Mucosa of stomach (tissue), 1 donor: ENCODE results near the gene C5orf58.

ENCODE experiments used
- H3K27me3 ChIP-seq: one replicate; pipeline ENCODE4 v1.7.0; 2013; ENCODE audit warnings: mild to moderate bottlenecking, low read length; ENCODE audit not compliant: control insufficient read depth, insufficient read depth
- H3K36me3 ChIP-seq: one replicate; pipeline ENCODE4 v1.7.0; 2013; ENCODE audit warnings: low read length; ENCODE audit not compliant: control insufficient read depth, insufficient read depth
- H3K4me1 ChIP-seq: one replicate; pipeline ENCODE4 v1.7.0; 2013; ENCODE audit warnings: mild to moderate bottlenecking, low read length; ENCODE audit not compliant: control insufficient read depth, insufficient read depth
- H3K4me3 ChIP-seq: one replicate; pipeline ENCODE4 v1.7.0; 2013; ENCODE audit warnings: low read length
- H3K9ac ChIP-seq: one replicate; pipeline ENCODE4 v1.7.0; 2013; ENCODE audit warnings: mild to moderate bottlenecking, low read length, moderate library complexity
- H3K9me3 ChIP-seq: one replicate; pipeline ENCODE4 v1.7.0; 2013; ENCODE audit warnings: mild to moderate bottlenecking, low read length, moderate library complexity; ENCODE audit not compliant: control insufficient read depth
- donor health status: Pancreatic carcinoma.

C5orf58 gene

DNA sequence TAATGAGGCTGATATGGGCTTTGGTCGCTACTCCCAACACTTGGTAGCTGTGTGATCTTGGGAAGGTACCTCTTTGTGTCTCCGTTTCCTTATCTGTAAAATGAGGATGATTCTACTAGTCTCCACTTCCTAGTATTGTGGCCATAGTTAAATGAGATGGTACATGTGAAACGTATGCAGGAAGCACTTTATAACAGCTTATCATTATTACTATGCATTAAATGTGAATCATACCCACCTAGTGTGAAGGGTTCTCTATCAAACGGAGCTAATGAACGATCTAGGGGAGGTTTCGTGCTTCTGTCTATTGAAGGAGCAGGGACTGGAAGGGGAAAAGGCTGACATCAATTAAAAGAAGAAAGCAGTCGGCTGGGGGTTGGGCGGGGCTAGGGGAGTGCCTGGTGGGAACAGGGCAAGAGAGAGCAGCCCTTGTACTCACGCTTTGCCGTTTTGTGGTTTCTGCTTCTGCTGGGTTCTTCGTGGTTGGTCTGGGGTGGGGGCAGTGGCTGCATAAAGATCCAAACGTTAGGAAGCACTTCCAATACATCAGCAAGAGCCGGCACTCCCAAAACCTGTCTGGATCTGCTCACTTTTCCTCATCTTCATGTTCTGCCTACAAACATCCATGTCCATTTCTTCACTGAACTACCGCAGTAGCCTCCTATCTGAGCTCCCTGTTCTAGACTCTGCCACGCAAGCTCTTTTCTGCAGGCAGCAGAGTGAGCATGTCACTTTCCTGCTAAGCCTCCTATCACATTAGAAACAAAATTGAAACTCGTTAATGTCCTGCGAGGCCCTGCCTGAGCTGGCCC, 34.0 kb downstream of the C5orf58 start:
- no peaks in the 10 kb centered on the region for H3K27me3 ChIP-seq
- H3K9ac ChIP-seq, result no peak overlapping the region
- no peaks in the 10 kb centered on the region for H3K36me3 ChIP-seq
- H3K4me3 ChIP-seq, result no peak overlapping the region
- H3K4me1 ChIP-seq, result peaks cover 7% of the 10 kb centered on the region
- H3K9me3 ChIP-seq, result no peaks in the 10 kb centered on the region

- H3K36me3 ChIP-seq, result no peaks in the 10 kb centered on the region
- no peak overlapping the region for H3K4me3 ChIP-seq
- H3K9me3 ChIP-seq, result no peaks in the 10 kb centered on the region
- H3K4me1 ChIP-seq, result peaks cover 7% of the 10 kb centered on the region
- H3K27me3 ChIP-seq, result no peaks in the 10 kb centered on the region
- H3K9ac ChIP-seq, result no peak overlapping the region
These were observed 34.8 kb downstream of the C5orf58 start for GRCh38 chr5:170267431-170268152.

GRCh38 chr5:170268153-170268689, 35.4 kb downstream of the C5orf58 start:
- no peaks in the 10 kb centered on the region for H3K27me3 ChIP-seq
- no peaks in the 10 kb centered on the region for H3K9me3 ChIP-seq
- no peaks in the 10 kb centered on the region for H3K36me3 ChIP-seq
- H3K4me3 ChIP-seq, result no peak overlapping the region
- H3K4me1 ChIP-seq, result peaks cover 7% of the 10 kb centered on the region
- no peak overlapping the region for H3K9ac ChIP-seq

GRCh38 chr5:170268884-170269283, 36.1 kb downstream of the C5orf58 start:
- H3K36me3 ChIP-seq, result no peaks in the 10 kb centered on the region
- no peaks in the 10 kb centered on the region for H3K27me3 ChIP-seq
- no peak overlapping the region for H3K9ac ChIP-seq
- H3K4me3 ChIP-seq, result no peak overlapping the region
- peaks cover 7% of the 10 kb centered on the region for H3K4me1 ChIP-seq
- no peaks in the 10 kb centered on the region for H3K9me3 ChIP-seq

GRCh38 chr5:170269579-170269978, 36.8 kb downstream of the C5orf58 start:
- Histone ChIP-seq H3K9me3 (no peaks in the 10 kb centered on the region), H3K9ac (no peak overlapping the region), H3K4me3 (no peak overlapping the region), H3K4me1 (peaks cover 7% of the 10 kb centered on the region), H3K36me3 (no peaks in the 10 kb centered on the region), H3K27me3 (no peaks in the 10 kb centered on the region)

GRCh38 chr5:170270293-170271069, 37.7 kb downstream of the C5orf58 start:
- H3K9ac ChIP-seq, result no peak overlapping the region
- H3K4me3 ChIP-seq, result no peak overlapping the region
- no peaks in the 10 kb centered on the region for H3K27me3 ChIP-seq
- no peaks in the 10 kb centered on the region for H3K9me3 ChIP-seq
- no peaks in the 10 kb centered on the region for H3K36me3 ChIP-seq
- H3K4me1 ChIP-seq, result peaks cover 7% of the 10 kb centered on the region

DNA sequence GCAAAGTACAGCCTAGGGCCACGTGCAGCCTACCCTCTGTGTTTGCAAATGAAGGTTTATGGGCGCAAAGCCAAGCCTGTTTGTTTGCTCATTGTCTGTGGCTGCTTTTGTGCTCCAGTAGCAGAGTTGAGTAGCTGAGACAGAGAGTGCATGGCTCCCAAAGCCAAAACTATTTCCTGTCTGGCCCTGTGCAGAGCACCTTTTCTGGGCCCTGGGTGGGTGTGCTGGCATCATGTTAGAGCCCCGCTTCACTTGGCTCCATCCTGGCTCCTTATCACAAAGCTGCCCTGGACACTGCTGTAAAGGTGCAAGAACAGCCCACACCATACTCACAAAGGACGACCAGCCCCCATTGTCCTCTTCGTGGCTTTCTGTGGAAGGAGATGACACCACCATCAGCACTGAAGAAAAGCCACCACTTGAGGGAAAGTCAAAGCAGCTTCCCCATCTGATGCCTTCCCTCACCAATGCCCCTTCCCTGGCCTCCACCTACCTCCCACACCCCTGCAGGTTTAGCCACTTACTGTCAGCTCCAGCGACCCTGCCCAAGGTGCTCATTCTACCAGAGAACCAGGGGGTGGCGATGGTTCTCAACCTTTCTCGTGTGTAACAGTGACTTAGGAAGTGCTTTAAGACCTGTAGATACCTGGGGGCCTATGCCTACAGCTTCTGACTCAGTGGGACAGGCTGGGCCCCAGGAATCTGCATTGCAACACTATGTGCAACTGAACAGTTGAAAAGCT, 41.4 kb downstream of the C5orf58 start:
- Histone ChIP-seq H3K9me3 (no peaks in the 10 kb centered on the region), H3K36me3 (no peaks in the 10 kb centered on the region), H3K4me3 (no peak overlapping the region), H3K27me3 (no peaks in the 10 kb centered on the region), H3K4me1 (no peaks in the 10 kb centered on the region), H3K9ac (no peak overlapping the region)

GRCh38 chr5:170275376-170275994, 42.7 kb downstream of the C5orf58 start:
- no peak overlapping the region for H3K9ac ChIP-seq
- no peaks in the 10 kb centered on the region for H3K36me3 ChIP-seq
- no peaks in the 10 kb centered on the region for H3K4me1 ChIP-seq
- H3K4me3 ChIP-seq, result no peak overlapping the region
- H3K9me3 ChIP-seq, result no peaks in the 10 kb centered on the region
- no peaks in the 10 kb centered on the region for H3K27me3 ChIP-seq

- no peaks in the 10 kb centered on the region for H3K27me3 ChIP-seq
- H3K4me3 ChIP-seq, result no peak overlapping the region
- no peaks in the 10 kb centered on the region for H3K9me3 ChIP-seq
- no peaks in the 10 kb centered on the region for H3K36me3 ChIP-seq
- no peak overlapping the region for H3K9ac ChIP-seq
- H3K4me1 ChIP-seq, result no peaks in the 10 kb centered on the region
These were observed 43.4 kb downstream of the C5orf58 start for GRCh38 chr5:170276140-170276539.

- no peaks in the 10 kb centered on the region for H3K9me3 ChIP-seq
- no peak overlapping the region for H3K9ac ChIP-seq
- no peaks in the 10 kb centered on the region for H3K27me3 ChIP-seq
- H3K4me3 ChIP-seq, result no peak overlapping the region
- no peaks in the 10 kb centered on the region for H3K4me1 ChIP-seq
- no peaks in the 10 kb centered on the region for H3K36me3 ChIP-seq
These were observed 45.1 kb downstream of the C5orf58 start for GRCh38 chr5:170277867-170278281.
